ENCODE data around the gene CHERP. TPM values are rescaled to one million over a fixed set of nuclear protein-coding genes. Genes with fewer than 3 reads are reported as not detected.
"Not testable (repeated sequence)": the region's sequence is repeated elsewhere in the genome, so short reads cannot be mapped to it uniquely, and the experiment has no call there.

Gene CHERP
- total RNA-seq, 4 donors from 2014 or later: 9.8 to 22.5 (median 12.6) TPM

- Histone ChIP-seq H3K27me3 (no peaks in the 10 kb centered on the region), H3K9me3 (no peaks in the 10 kb centered on the region), H3K36me3 (peaks cover 0 to 43% (median 12%) of the 10 kb centered on the region in 3 donors), H3K27ac (no peak overlapping the region), H3K4me3 (no peak overlapping the region), H3K4me1 (peaks cover 0 to 9% (median under 1%) of the 10 kb centered on the region in 4 donors)
- 92 to 96% methylated on average over 4 of the region's 4 CpGs for WGBS, 2 donors
- TF ChIP-seq POLR2A (IDR thresholded peaks at IDR 0.05) (no peak), EP300 (IDR thresholded peaks at IDR 0.05) (no peak), CTCF (IDR thresholded peaks at IDR 0.05) (no peak)
- no peak for DNase-seq (ENCODE audit: low spot score in 2 of 2)
These were observed 6.7 kb upstream of the CHERP start for GRCh38 chr19:16548956-16549355.

GRCh38 chr19:16544473-16545231, 2.4 kb upstream of the CHERP start:
- 88% methylated on average over 11 of the region's 11 CpGs for WGBS, 2 donors
- no peak overlapping the region for H3K27ac ChIP-seq
- no peaks in the 10 kb centered on the region for H3K27me3 ChIP-seq
- peaks cover 8 to 40% (median 29%) of the 10 kb centered on the region in 4 donors for H3K4me1 ChIP-seq
- H3K36me3 ChIP-seq: peaks cover 0 to 16% (median 0%) of the 10 kb centered on the region in 3 donors
- no peak overlapping the region for H3K4me3 ChIP-seq
- DNase-seq (ENCODE audit: low spot score in 2 of 2): no peak
- TF ChIP-seq CTCF (IDR thresholded peaks at IDR 0.05): no peak
- no peak for TF ChIP-seq EP300 (IDR thresholded peaks at IDR 0.05)
- no peak for TF ChIP-seq POLR2A (IDR thresholded peaks at IDR 0.05)
- H3K9me3 ChIP-seq: no peaks in the 10 kb centered on the region

- not testable (repeated sequence) for H3K9me3 ChIP-seq; H3K27me3 ChIP-seq; H3K4me3 ChIP-seq; DNase-seq (ENCODE audit: low spot score in 2 of 2); H3K27ac ChIP-seq
- Histone ChIP-seq H3K4me1 (peaks cover 8 to 44% (median 31%) of the 10 kb centered on the region in 4 donors), H3K36me3 (peaks cover 0 to 23% (median 0%) of the 10 kb centered on the region in 3 donors)
- 80 to 85% methylated on average over 6 of the region's 6 CpGs for WGBS, 2 donors
These were observed 1.5 kb upstream of the CHERP start for GRCh38 chr19:16543734-16544133.

- Histone ChIP-seq H3K27me3 (no peaks in the 10 kb centered on the region), H3K27ac (peak overlapping the region; percentile 35 to 91 (median 90)), H3K9me3 (no peaks in the 10 kb centered on the region), H3K36me3 (peaks cover 0 to 24% (median 0%) of the 10 kb centered on the region in 3 donors), H3K4me3 (peak overlapping the region; percentile 54 to 100 (median 84)), H3K4me1 (peaks cover 8 to 47% (median 33%) of the 10 kb centered on the region in 4 donors)
- 2 to 5% methylated on average over 15 of the region's 15 CpGs for WGBS, 2 donors
- DNase-seq (ENCODE audit: low spot score in 2 of 2): no peak
- TF ChIP-seq EP300 (IDR thresholded peaks at IDR 0.05): no peak
- no peak for TF ChIP-seq POLR2A (IDR thresholded peaks at IDR 0.05)
- no peak for TF ChIP-seq CTCF (IDR thresholded peaks at IDR 0.05)
These were observed 754 bp upstream of the CHERP start for GRCh38 chr19:16542910-16543472.

- H3K27me3 ChIP-seq: no peaks in the 10 kb centered on the region
- peaks cover 0 to 39% (median 4%) of the 10 kb centered on the region in 3 donors for H3K36me3 ChIP-seq
- H3K4me1 ChIP-seq: peaks cover 8 to 60% (median 33%) of the 10 kb centered on the region in 4 donors
- H3K27ac ChIP-seq: peak overlapping the region; percentile 35 to 91 (median 90)
- WGBS, 2 donors: 1% methylated on average over 29 of the region's 29 CpGs
- peak overlapping the region; percentile 54 to 100 (median 84) for H3K4me3 ChIP-seq
- H3K9me3 ChIP-seq: no peaks in the 10 kb centered on the region
- DNase-seq (ENCODE audit: low spot score in 2 of 2): no peak
- TF ChIP-seq EP300 (IDR thresholded peaks at IDR 0.05) (no peak), POLR2A (IDR thresholded peaks at IDR 0.05) (no peak), CTCF (IDR thresholded peaks at IDR 0.05) (no peak)
These were observed 652 bp downstream of the CHERP start for GRCh38 chr19:16541526-16542044.
